ENCODE results near the gene MLF2. TPM values are rescaled to one million over a fixed set of nuclear protein-coding genes. Genes with fewer than 3 reads are reported as not detected.

Gene MLF2
- total RNA-seq, 4 donors from 2014 or later, result 140 to 290 (median 216) TPM

DNA sequence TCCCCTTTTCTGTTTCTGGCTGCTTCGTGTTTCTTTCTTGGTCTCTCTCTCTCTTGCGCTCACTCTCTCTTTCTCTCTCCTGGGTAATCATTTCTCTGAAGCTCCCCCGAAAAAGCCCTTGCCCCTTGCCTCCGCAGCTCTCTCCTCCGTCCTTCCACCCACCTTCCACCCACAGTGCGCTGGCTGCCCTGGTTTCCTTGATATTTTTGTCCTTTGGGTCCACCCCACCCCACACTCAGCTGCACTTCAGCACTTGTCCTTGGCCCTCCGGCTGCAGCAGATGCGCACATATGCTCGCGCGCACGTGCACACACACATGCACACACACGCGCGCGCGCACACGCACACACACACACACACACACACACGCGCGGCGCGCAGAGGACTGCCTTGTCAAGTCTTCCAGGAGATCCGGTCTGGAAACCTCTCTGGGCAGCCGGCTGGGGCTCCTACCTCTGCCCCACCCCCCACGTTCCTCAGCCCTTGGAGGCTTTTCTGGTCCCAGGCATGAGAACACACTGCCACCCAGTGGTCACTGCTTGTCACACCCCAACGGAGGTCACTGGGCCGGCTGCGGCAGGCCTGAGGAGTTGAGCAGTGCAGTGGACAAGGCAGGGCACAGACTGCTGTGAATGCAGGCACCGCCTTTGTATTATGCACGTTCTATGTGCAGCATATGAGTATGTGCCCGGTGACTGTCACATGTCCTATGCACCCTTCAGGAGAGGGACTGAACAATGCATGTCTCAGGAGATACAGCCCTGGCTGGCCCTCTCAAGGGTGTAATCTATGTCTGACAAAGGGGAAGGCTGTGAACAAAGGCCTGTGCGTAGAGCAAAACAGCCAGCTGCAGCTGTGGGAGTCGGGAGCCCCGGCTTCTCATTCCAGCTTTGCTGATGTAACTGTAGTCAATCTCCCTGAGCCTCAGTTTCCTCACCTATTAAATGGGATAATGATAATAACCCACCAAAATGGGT is 25.9 kb upstream of the MLF2 start:
- Histone ChIP-seq H3K36me3 (peaks cover 0 to 4% of the 10 kb centered on the region in 2 donors), H3K27ac (peak overlapping the region; percentile 67 to 89 (median 86)), H3K4me1 (peaks cover 0 to 28% (median 8%) of the 10 kb centered on the region in 3 donors), H3K4me3 (peak overlapping the region; percentile 24 to 51), H3K27me3 (no peaks in the 10 kb centered on the region), H3K9me3 (no peaks in the 10 kb centered on the region)
- 5 to 9% methylated on average over 10 to 11 of the region's 35 CpGs for WGBS, 2 donors (ENCODE audit: low coverage in 1 of 2)
- ATAC-seq, result peak; percentile 93
- TF ChIP-seq EP300 (IDR thresholded peaks at IDR 0.05) (no peak), POLR2A (IDR thresholded peaks at IDR 0.05) (peak in 1 of 2 donors; percentile 21), POLR2AphosphoS5 (IDR thresholded peaks at IDR 0.05) (peak; percentile 33)
- TF ChIP-seq, protein P1, sequence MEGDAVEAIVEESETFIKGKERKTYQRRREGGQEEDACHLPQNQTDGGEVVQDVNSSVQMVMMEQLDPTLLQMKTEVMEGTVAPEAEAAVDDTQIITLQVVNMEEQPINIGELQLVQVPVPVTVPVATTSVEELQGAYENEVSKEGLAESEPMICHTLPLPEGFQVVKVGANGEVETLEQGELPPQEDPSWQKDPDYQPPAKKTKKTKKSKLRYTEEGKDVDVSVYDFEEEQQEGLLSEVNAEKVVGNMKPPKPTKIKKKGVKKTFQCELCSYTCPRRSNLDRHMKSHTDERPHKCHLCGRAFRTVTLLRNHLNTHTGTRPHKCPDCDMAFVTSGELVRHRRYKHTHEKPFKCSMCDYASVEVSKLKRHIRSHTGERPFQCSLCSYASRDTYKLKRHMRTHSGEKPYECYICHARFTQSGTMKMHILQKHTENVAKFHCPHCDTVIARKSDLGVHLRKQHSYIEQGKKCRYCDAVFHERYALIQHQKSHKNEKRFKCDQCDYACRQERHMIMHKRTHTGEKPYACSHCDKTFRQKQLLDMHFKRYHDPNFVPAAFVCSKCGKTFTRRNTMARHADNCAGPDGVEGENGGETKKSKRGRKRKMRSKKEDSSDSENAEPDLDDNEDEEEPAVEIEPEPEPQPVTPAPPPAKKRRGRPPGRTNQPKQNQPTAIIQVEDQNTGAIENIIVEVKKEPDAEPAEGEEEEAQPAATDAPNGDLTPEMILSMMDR (IDR thresholded peaks at IDR 0.05), result peak in 3 of 4 experiments; percentile 97 to 99 (median 98)

DNA sequence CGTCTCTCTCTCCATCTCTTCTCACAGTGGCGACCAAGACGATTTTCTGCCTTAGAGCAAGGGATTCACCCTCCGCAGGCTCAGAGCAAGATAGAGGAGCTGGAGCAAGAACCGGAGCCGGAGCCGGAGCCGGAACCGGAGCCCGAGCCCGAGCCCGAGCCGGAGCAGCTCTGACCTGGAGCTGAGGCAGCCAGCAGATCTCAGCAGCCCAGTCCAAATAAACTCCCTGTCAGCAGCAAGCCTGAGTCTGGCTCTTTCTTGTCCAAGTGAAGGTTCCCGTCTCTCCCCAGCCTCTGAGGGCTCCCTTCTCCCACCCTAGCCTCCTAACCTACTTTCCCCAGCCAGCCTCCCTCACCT is 25.3 kb upstream of the MLF2 start:
- peak; percentile 64 for ATAC-seq
- Histone ChIP-seq H3K9me3 (no peaks in the 10 kb centered on the region), H3K4me1 (peaks cover 0 to 35% (median 12%) of the 10 kb centered on the region in 3 donors), H3K36me3 (peaks cover 0 to 4% of the 10 kb centered on the region in 2 donors), H3K27me3 (no peaks in the 10 kb centered on the region), H3K4me3 (peak overlapping the region; percentile 24 to 51), H3K27ac (peak overlapping the region; percentile 67 to 89 (median 86))
- TF ChIP-seq EP300 (IDR thresholded peaks at IDR 0.05) (no peak), POLR2A (IDR thresholded peaks at IDR 0.05) (no peak), POLR2AphosphoS5 (IDR thresholded peaks at IDR 0.05) (no peak)
- TF ChIP-seq, protein P1 (IDR thresholded peaks at IDR 0.05), result no peak
- WGBS, 2 donors (ENCODE audit: low coverage in 1 of 2), result 3 to 19% methylated on average over 3 of the region's 14 CpGs

DNA sequence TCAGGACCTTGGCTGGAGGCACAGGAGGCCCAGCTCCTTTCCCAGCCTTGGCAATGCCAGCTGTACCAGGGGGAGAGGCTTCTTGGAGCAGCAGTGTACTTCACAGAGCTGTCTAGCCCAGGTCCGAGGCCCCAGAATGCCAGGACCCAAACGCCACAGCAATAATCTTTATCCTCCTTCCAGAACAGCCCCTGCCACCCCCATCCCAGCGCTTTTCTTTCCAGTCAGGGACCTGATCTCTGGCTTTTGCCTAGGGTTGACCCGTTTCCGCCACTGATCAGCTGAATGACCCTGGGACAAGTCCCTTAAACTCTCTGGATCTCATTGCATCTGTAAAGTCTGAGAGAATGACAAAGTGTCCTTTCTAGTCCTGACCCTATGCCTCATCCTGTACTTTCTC is 24.4 kb upstream of the MLF2 start:
- Histone ChIP-seq H3K4me3 (no peak overlapping the region), H3K27me3 (no peaks in the 10 kb centered on the region), H3K27ac (peak overlapping the region; percentile 67 to 89 (median 86)), H3K4me1 (peaks cover 0 to 43% (median 13%) of the 10 kb centered on the region in 3 donors), H3K36me3 (peaks cover 0 to 4% of the 10 kb centered on the region in 2 donors), H3K9me3 (no peaks in the 10 kb centered on the region)
- ATAC-seq, result no peak
- TF ChIP-seq, protein P1 (IDR thresholded peaks at IDR 0.05), result no peak
- TF ChIP-seq POLR2AphosphoS5 (IDR thresholded peaks at IDR 0.05), result no peak
- 86 to 93% methylated on average over 4 to 5 of the region's 5 CpGs for WGBS, 2 donors (ENCODE audit: low coverage in 1 of 2)

DNA sequence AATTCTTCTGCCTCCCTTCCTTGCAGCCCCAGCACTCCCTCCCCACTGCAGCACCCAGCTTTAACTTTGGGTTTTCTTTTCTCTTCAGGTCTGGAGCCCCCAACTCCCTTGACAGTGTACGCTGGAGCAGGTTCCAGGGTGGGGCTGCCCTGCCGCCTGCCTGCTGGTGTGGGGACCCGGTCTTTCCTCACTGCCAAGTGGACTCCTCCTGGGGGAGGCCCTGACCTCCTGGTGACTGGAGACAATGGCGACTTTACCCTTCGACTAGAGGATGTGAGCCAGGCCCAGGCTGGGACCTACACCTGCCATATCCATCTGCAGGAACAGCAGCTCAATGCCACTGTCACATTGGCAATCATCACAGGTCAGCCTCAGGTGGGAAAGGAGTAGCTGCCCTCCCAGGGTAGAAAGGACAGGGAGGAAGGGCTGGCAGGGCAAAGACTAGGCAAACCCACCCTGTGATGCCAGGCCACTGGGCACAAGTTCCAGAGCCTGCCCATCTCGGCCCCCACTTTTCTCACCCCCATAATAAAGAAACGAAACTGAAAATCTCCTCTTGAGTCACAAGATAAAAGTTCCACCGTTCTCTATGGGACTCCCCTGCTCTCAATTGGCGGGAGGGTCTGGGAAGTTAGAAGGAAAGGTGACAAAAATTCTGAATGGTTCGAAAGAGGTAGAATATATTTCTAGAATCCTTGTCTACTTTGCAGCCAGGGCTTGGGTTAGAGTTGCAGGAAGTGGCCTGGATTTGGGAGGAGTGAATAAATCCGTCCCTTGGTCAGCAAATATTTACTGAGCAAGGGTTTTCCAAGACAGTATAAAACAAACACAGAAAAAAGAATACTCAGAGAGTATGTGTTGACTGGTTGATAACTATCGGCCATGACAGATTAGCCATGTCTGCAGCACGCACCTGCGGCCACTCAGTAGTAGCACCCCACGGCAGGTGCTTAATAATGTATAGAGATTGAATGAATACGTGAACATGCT is 22.5 kb upstream of the MLF2 start:
- H3K4me1 ChIP-seq, result peaks cover 0 to 62% (median 30%) of the 10 kb centered on the region in 3 donors
- H3K36me3 ChIP-seq, result peaks cover 0 to 14% of the 10 kb centered on the region in 2 donors
- H3K27me3 ChIP-seq, result no peaks in the 10 kb centered on the region
- H3K4me3 ChIP-seq, result no peak overlapping the region
- WGBS, 2 donors (ENCODE audit: low coverage in 1 of 2), result 81 to 83% methylated on average over 8 to 12 of the region's 16 CpGs
- ATAC-seq, result no peak
- H3K9me3 ChIP-seq, result no peaks in the 10 kb centered on the region
- no peak overlapping the region for H3K27ac ChIP-seq
- TF ChIP-seq EP300 (IDR thresholded peaks at IDR 0.05) (no peak), POLR2A (IDR thresholded peaks at IDR 0.05) (no peak)
